HG03039 (cell line): ENCODE data around the gene DTHD1.

Experiments
- ATAC-seq: cut with Tn5 transposase; IDR thresholded peaks from one replicate; pipeline ENCODE4 v1.9.1; 2021; ENCODE audit warnings: mild to moderate bottlenecking, moderate library complexity; ENCODE audit not compliant: unreplicated experiment

Gene DTHD1

DNA sequence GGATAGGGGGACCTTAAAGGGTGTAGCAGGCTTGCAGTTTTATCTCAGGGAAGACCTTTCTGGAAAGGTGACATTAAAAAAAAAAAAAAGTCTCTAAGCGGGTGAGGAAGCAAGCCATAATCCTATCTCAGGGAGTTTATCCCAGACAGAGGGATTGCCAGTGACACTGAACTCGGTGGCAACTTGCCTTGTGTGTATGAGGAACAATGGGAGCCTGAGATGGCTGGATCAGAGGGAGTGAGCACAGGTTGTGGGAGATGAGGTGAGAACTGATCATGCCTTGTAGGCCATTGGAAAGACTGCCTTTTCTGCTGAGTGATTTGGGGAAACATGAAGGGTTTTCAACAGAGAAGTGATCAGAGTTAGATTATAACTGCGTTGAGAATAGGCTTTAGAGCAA, 31.1 kb downstream of the DTHD1 start:
- no peak for ATAC-seq

DNA sequence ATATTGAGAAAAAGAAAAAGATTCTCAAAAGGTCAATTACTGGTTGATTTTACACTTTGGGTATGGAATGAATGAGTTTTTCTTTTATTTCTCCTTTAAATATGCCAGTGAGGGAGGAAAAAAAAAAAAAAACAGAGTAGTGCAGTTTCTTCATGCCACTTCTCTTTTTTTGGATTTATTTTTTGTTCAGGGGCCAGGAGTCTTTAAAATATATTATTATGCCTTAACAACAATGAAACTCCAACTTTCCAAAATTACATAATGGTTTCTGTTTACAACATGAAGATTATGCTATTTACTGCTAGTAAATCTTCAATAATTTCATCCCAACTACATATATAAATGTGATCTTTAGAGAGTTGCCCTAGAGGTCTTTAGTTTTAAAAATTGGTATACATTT, 31.9 kb downstream of the DTHD1 start:
- ATAC-seq, result no peak

DNA sequence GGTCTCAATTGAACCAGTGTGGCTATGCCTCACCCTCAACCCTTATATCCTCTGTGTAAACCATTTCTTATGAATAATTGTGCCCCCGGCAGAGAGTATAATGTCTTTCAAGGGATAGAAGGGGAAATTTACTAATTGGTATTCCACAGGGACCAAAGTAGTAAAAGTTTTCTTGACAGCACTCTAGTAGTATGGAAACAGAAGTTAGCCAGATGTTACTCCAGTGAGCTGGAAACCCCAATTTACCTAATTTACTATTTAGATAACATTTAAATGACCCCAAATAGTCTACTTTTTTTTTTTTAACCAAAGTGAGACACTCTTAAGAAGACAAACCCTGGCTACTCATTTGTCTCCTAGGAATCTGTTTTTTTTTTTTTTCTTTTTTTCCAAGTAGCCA, 32.3 kb downstream of the DTHD1 start:
- no peak for ATAC-seq

DNA sequence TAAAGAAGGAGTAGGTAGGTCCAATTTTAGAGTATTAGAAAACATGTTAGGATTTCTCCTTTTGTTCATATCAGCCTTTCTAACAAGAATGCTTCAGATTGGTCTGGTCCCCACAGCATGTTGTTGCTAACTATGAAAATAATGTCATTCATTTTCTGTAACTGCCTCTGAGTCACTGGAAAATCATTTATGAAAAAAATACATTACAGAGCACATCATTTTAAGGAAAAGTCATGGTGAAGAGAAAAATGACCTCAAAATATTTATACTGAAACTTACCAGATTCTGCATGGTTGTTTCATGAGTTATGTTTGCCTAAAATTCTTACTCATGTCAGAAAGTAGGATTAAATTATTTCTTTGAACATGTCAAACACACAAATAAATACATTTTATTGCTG, 35.2 kb downstream of the DTHD1 start:
- no peak for ATAC-seq

DNA sequence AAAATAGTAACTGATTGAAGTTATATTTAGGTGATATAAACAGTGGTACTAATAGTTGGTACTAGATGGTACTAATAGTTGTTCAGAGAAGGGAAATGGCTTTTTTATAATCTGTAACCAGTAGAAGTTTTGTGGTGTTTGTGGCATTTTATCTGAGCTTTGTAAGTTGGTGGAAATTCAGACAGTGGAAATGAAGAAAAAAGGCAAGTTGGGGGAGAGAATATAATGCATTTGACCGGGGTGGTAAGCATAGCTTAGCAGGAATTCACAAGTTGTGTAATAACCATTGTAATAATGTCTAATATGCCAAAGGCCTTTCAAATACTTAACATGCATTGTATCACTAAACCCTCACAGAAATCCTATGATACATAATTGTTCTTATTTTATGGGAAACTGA, 36.3 kb downstream of the DTHD1 start:
- no peak for ATAC-seq

DNA sequence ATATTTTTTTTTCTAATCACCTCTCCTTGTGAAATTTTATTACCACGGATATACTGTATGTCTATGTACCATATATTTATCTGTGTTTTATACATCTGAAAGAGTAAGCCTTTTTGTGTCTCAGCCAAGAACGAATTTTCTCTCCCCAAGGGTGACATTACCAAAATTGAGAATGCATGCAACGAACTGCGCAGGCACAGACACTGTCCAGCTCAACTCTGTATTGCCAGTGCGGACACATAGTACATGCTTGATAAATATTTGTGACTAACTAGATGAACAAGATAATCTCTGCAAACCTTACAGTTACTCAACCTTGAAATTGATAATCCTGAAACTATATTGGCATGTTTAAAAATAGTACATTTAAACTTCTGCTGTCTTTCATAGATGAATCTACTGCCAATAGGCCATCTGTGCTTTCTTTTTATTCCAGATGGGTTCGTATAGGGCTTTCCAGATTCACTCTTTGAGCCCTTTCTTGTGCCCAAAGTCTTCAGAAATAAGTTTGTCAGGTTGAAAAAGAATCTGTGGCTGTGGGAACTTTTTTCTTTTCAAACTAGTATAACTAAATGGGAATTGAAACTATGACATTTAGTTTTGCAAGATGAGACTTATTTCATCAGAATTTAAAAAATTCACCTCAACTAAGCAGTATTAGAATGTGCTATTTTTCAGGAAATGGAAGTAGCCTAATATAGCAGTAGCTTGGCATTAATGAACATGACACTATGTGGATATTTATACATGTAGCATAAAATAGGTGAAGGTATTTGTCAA, 38.9 kb downstream of the DTHD1 start:
- ATAC-seq, result peak; percentile 37

DNA sequence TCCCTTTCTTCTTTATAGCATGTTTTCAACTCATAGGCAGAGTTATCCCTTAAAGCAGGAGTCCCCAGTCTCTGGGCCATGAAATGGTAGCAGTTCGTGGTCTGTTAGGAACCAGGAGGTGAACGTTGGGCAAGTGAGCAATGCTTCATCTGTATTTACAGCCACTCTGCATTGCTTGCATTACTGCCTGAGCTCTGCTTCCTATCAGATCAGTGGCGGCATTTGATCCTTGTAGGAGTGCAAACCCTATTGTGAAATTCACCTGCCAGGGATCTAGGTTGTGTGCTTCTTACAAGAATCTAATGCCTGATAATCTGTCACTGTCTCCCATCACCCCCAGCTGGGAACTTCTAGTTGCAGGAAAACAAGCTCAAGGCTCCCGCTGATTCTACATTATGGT, 39.8 kb downstream of the DTHD1 start:
- no peak for ATAC-seq

DNA sequence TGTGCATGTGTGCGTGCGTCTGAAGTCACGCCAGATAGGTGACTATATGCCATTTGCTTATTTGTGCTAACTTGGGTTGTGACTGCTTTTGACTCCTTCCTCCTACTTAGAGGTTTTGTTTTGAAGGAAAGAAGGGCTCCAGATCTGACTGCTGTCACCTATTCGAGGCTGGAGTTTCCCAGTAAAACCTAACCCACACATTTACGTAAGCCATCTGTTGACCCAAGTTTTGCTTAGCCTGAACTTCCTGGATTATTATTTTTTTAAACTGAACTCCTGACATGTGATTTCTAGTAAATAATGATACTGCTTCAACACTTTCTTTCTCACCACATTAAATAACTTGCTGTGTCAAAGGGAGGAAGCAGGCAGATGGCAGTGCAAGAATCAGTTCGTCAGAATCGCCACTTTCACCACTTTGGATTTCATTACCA, 41.5 kb downstream of the DTHD1 start:
- ATAC-seq, result peak; percentile 39

DNA sequence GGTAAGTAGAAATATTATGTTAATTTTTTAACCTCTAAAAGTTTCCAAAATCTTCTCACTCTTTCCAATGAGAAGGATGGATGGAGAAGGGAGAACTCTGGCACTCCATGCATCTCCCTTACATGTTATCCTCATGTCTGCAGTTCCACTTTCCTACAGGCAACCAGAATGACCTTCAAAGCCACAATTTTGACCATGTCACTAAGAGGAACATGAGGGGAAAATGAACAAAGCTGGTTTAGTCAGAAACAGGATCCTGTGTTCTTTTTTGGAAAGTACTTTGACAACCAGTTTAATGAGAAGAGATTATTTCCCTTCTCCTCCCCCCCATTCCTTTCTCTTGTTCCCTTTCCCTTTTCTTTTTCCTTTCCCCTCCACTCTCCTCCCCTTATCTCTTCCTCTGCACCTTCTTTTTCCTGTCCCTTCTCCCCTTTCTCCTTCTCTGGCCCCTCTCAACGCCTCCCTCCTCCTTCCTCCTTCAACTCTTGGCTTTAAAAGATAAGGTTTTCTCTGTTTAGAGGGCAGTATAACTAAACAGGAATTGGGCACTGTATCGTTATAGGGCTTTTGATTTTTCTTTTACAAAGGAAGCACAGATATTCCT, 42.5 kb downstream of the DTHD1 start:
- ATAC-seq, result no peak

DNA sequence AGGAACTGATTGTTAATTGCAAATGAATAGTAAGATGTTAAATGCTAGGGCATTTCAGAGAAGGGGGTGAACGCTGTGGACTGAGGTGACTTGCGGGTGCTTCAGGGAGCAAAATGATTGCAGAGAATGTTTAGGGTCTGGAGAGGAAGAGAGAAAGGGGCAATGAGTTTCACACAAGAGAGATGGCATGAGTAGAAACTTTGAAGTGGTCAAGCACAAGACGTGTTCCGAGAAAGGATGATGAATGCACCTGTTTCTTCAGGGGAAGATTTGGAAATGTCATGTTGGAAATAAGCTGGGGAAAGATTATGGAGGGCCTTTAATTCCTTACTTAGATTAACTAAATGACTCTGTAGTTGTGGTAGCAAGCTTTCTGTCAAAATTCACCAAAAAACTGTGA, 43.4 kb downstream of the DTHD1 start:
- ATAC-seq, result no peak

DNA sequence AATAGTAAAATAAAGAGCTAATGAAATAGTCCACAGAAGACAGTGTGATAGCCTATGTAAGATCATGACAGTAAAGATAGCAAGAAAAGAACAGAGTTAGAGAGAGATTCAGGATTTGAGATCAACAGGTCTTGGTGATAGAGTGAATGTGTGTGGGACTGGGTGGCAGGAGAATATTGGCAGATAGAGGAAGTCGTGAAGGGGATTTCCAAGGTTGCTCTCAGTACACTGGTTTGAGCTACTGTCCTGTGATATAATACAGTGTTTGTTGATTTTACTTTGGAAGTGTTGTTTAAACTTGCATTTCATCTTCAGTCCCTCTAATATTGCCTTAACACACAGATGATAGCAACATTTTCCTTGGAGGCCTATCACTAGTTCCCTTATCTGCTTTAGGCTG, 44.1 kb downstream of the DTHD1 start:
- ATAC-seq, result peak; percentile 71

DNA sequence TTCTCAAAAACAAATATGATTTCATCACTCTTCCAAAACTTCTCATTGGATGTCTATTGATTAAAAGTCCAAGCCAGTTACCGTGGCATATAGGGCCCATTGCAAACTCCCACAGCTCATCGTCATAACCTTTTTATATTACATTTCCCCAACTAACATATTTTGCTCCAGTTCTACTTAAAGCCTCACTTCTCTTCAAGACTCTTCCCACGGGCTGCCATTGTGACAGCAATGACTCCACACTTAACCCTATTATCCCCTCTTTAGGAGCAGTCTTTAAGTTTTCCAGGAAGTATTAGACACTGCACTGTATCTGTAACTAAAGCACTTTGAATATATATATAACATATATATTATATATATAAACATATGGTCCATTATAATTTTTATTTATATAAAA, 44.5 kb downstream of the DTHD1 start:
- no peak for ATAC-seq

DNA sequence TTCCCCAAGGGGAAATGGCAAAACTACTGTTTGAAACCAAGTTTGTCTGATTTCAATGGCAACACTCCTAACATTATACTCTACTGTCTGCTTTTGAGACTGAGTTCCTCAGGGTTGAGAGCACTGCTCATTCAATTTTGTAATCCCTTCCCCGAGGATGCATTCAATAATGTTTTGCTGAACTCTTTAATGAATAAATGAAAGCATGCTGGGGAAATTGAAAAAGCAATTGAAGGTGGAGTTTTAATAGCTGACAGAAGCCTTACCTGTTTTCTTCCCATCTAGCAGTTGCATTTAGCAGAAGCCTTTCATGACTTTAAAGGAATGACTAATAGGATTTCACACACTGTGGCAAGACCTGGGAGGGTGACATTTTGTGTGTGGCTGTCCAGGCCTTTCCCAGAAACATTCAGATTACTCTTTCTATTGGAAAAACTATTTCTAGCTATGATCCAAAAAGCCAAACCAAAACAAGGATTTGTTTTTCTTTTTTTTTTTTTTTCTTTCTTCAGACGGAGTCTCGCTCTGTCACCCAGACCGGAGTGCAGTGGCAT, 45.1 kb downstream of the DTHD1 start:
- ATAC-seq, result no peak

DNA sequence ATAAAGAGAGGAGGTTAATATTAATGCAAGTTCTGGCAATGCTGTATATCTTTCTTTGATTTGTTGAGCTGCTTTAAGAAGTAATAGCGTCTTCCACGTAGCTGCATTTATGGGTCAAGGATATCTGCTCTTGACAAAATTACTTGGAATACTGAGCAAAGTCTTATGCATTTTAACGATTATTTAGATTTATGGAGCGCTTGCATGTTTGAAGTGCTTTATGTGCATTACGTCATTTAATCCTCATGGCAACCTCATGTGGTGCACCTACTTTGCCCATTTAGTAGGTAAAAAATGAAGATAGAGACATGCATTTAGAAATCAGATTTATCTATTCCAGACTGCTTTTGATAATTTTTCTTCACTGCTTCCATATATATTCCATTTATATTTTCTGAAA, 46.0 kb downstream of the DTHD1 start:
- ATAC-seq, result no peak

DNA sequence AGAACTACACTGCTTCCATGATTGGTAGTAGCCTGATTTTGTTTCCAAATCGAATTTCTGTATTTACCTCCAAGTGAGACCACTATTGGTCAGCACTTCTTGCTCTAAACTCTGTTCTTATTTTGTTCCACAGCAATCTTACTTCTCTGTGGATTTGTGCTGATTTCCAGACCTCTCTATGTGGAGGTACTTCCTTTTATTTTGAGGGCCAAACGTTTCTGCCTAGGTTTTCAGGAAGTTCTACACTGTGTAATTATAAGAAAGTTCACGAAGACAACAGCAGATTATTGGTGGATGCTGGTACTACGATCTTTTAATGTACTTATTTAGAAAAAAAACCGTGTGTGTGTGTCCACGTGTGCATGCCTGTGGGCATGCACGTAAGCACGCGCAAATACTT, 46.7 kb downstream of the DTHD1 start:
- no peak for ATAC-seq

DNA sequence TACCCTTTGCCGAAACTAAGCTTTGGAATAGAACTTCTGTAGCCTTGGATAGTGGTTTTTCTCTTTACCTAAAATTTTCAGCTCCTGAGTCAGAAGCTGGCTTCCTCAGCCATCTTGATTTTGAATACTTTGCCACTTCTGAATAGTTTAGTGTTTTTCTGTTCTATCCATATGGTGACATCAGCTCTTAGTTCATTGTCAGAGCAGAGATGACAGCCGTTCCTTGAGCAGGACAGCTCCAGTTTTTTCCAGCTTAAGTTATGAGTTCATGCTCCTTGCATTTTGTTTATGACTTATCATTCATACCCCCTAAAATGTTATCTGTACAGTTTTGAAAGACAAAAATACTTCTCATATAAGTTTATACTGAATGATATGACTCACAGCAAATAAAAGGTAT, 47.8 kb downstream of the DTHD1 start:
- no peak for ATAC-seq

DNA sequence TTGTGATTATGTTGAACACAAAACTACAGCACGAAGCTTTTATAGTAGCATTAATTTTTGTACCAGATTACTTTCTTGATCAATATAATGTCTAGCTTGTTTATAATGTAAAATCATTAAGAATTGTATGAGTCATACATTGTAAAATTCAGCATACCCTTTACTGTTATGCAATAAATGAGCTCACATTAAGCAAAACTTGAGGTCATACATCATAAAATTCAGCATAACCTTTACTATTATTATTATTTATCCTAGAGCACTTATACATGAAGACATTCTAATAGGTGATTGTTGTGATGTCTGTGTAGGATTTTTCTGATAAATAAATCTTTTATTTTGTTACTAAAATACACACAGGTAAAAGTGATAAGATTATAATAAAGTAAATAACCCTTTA, 49.4 kb downstream of the DTHD1 start:
- ATAC-seq, result no peak

DNA sequence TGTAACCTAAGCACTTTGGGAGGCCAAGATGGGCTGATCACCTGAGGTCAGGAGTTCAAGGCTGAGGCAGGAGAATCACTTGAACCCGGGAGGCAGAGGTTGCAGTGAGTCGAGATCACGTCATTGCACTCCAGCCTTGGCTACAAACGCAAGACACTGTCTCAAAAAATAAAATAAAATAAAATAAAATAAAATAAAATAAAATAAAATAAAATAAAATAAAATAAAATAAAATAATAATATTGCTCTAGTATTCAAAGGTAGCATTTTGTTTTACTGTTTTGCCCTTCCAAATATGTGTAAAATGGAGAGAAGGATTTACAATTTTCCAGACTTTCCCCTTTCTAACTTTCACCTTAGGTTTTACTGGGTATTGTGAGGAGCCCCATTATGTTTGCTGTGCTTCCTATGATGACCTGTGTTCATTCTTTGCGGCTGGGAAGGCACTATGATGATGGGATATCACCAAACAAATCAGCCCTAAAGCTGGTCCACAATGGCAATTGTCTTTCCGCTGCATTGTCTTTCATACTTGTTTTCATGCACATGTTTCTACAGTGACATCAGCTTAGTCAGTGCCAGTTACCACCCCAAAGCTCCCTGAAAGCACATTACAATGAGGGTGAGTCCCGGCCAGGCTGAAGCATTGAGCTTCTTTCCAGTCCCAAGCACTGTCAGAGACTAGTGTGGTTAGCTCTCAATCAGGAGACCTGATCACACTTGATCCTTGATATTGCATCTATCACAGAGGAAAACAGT, 50.8 kb downstream of the DTHD1 start:
- ATAC-seq, result peak; percentile 86

DNA sequence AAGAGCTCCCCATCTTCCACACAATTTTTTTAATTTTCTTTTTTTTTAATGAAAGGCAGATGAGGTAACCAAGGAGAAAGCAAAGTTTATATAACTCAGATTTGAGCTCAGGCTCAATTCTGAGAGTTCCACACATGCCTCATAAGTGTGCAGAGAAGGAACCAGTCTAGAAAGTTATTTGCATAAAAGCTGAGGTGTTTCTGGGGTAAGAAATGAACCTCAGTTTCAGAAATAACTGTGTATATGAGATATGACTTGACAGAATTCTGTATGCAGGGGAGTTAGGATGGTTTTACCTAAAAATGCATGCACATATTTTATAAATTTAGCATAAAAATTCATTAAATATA, 51.3 kb downstream of the DTHD1 start:
- peak; percentile 98 for ATAC-seq

DNA sequence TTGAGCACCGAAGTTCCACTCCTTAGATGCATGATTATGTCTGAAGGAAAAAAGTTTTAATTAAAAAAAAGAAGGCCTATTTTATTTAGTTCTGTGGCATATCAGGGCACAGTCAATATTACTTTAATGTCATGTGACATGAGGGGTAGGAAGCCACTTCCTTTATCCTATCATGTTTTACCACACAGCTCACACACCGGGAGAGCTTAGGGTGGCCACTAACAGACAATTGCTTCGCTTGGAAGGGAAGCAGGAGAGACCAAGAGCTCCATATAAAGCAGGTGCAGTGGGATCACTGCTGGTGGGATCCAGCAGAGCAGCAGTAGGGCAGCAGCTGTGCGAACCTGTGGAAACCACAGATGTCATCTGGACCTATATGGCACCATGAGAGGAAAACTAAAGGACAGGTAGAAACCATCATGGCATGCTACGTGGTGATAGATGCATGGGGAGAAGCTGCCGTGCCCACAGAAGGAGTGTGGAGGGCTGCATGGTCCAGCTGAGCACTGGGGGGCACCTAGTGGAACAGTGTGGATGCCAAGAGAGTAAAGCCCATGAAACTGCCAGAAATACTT, 52.0 kb downstream of the DTHD1 start:
- no peak for ATAC-seq

DNA sequence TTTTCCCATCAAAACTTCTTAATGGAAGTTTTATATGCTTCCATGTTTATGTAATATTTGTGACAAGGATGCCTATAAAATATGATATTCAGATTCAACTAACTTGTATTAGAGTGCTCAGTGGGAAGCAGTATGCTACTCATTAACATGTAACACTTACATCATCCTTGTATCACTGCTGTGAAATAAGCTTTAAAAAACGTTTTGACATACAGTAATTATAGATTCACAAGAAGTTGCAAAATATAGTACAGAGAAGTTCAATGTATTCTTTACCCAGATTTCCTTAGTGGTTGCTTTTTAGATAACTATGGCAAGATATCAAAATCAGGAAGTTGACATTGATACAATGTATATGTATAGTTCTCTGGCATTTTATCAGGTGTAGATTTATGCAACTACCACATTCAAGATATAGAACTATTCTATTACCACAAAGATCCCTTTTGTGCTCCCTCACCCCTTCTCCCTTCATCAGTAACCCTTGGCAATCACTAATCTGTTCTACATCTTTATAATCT, 56.3 kb downstream of the DTHD1 start:
- ATAC-seq, result no peak
